Tibial nerve (tissue), 4 donors: Measurements from ENCODE around the gene SNX32. TPM values are rescaled to one million over a fixed set of nuclear protein-coding genes. Genes with fewer than 3 reads are reported as not detected.

Source experiments
- DNase-seq, 2 donors: peaks; one replicate each; pipeline ENCODE4 v3.0.0-alpha.2; 2019; ENCODE audit warnings: low spot score in 2 of 2
- H3K27ac ChIP-seq, 4 donors: fragments of 200-600 bp; sonication (generic) in 3 of 4; one replicate each; pipeline ENCODE4 v1.5.1; 2017 to 2019; ENCODE audit warnings: mild to moderate bottlenecking in 1 of 4
- H3K27me3 ChIP-seq, 2 donors: fragments of 200-600 bp; sonication (generic) in 1 of 2; one replicate each; pipeline versions ENCODE4 v1.5.1 to v1.6.0; 2017 to 2019
- H3K36me3 ChIP-seq, 3 donors: fragments of 200-600 bp; sonication (generic); one replicate each; pipeline ENCODE4 v1.5.1; 2018 to 2019
- H3K4me1 ChIP-seq, 4 donors: fragments of 200-600 bp; sonication (generic) in 3 of 4; one replicate each; pipeline ENCODE4 v1.5.1; 2017 to 2019
- H3K4me3 ChIP-seq, 4 donors: fragments of 200-600 bp; sonication (generic) in 3 of 4; one replicate each; pipeline ENCODE4 v1.5.1; 2017 to 2019; ENCODE audit warnings: mild to moderate bottlenecking in 1 of 4, moderate library complexity in 1 of 4
- H3K9me3 ChIP-seq, 4 donors: fragments of 200-600 bp; sonication (generic) in 3 of 4; one replicate each; pipeline ENCODE4 v1.5.1; 2017 to 2019
- EP300 ChIP-seq, 2 donors: sonication (generic); formaldehyde crosslinking; IDR thresholded peaks; one replicate each; pipeline ENCODE4 v1.6.1; 2017; ENCODE audit warnings: antibody characterized with exemption in 2 of 2, mild to moderate bottlenecking in 1 of 2
- POLR2A ChIP-seq, 2 donors: fragments of 450-650 bp; IDR thresholded peaks; one replicate each; pipeline ENCODE4 v1.6.1; 2017; ENCODE audit warnings: antibody characterized with exemption in 2 of 2, mild to moderate bottlenecking in 2 of 2, moderate library complexity in 2 of 2
- WGBS, 2 donors: methylation state at CpG; one replicate each; pipeline ENCODE4 v1.1.5; 2018; 5-methylcytosine and 5-hydroxymethylcytosine counted together
- total RNA-seq, 4 donors: library from RNA; depleted of rRNA; stranded (reverse); fragments of >200 nt; gene quantifications; one replicate each; pipeline ENCODE4 v1.1.0, GENCODE V29; 2016
- TF ChIP-seq, protein P1 (sequence below), 5 experiments: fragments of 200-600 bp in 3 of 5; fragments of 450-650 bp in 2 of 5; sonication (generic) in 3 of 5; IDR thresholded peaks; one replicate each; pipeline ENCODE4 v1.5.1; 2016 to 2019; ENCODE audit warnings: antibody characterized with exemption in 5 of 5, mild to moderate bottlenecking in 3 of 5, moderate library complexity in 2 of 5

The SNX32 gene
- total RNA-seq, 4 donors from 2014 or later = 0.78 to 2.5 (median 1.5) TPM; not detected in 1

DNA sequence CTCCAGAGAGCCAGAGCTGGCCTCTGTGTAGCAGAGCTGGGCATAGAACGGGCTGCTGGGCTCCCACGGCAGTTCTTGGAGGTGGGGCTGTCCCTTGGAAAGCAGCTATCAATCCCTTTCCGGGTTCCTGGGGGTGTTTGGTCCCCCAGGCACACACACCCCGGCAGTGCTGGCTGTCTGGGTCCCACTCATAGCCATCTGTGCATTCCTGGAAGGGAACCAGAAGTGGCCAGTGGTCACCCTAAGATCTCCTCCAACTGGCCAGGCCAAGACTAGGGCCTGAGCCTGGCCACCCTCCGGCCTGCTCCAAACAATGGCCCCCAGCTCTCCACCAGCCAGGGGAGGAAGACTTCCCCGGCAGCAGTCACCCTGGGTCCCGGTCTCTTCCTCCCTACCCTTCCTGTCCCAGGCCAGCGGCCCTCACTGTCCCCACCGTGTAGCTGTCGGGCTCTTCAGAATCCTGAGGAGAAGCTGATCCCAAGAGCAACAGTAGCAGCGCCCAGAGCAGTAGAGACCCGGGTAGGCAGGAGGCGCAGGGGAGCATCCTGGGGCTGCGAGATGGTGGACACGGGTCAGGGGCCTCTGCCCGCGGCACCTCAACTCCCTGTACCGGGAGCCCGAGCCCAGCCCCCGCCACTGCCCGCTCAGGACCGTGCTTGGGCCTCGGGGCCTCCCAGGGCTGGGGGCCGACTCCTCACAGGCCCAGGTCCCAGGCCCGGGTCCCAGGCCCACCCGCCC, 38.2 kb downstream of the SNX32 start:
- Histone ChIP-seq H3K9me3 (no peaks in the 10 kb centered on the region), H3K4me1 (peaks cover 0 to 46% (median 12%) of the 10 kb centered on the region in 4 donors), H3K27ac (peak overlapping the region; percentile 84 to 95 (median 92)), H3K36me3 (peaks cover 0 to 39% (median 0%) of the 10 kb centered on the region in 3 donors), H3K27me3 (no peaks in the 10 kb centered on the region), H3K4me3 (peak overlapping the region; percentile 44 to 69 (median 56))
- no peak for DNase-seq
- TF ChIP-seq EP300 (IDR thresholded peaks at IDR 0.05) (no peak), POLR2A (IDR thresholded peaks at IDR 0.05) (no peak)
- TF ChIP-seq, protein P1, sequence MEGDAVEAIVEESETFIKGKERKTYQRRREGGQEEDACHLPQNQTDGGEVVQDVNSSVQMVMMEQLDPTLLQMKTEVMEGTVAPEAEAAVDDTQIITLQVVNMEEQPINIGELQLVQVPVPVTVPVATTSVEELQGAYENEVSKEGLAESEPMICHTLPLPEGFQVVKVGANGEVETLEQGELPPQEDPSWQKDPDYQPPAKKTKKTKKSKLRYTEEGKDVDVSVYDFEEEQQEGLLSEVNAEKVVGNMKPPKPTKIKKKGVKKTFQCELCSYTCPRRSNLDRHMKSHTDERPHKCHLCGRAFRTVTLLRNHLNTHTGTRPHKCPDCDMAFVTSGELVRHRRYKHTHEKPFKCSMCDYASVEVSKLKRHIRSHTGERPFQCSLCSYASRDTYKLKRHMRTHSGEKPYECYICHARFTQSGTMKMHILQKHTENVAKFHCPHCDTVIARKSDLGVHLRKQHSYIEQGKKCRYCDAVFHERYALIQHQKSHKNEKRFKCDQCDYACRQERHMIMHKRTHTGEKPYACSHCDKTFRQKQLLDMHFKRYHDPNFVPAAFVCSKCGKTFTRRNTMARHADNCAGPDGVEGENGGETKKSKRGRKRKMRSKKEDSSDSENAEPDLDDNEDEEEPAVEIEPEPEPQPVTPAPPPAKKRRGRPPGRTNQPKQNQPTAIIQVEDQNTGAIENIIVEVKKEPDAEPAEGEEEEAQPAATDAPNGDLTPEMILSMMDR (IDR thresholded peaks at IDR 0.05) = no peak
- 15 to 16% methylated on average over 8 to 13 of the region's 26 CpGs for WGBS, 2 donors

DNA sequence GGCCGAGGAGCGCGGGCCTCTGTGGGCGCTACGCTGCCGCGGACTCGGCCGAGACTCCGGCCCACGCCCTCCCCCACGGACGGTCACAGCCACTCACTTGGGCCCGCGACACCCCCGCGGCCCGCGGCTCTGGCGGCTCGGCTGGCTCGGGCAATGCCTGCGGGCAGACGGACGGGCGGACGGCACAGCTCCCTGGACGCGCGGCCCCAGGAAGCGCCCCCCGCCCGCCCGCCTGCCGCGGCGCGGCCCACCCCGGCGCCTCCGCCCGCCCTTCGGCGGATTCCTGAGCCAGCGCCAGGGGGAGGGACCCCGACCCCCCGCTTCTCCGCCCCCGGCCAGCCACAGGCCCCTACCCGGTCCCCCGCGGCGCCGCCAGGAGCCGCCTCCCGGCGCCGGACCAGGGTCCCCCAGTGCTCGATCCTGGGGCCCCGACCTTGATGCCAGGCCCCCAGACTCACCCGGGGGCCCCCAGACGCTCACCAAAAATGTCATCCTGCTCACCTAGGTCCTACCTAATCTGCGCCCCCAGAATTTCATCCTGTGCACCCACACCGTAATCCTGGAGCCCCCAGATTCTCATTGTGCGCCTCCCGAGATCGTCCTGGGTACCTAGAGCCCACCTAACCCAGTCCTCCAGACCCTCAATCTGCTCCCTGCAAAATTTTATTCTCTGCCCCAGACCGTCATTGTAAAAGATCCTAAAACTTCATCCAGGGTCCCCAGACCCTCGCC, 39.0 kb downstream of the SNX32 start, which contains the start of gene EFEMP2:
Gene EFEMP2, minus strand, starts transcription at position 215 of the 732 bp plus-strand sequence. CDS start 446 bp downstream, outside the sequence.
- Histone ChIP-seq H3K27ac (peak within 1 kb of the TSS; percentile 84 to 95 (median 92)), H3K4me3 (peak within 1 kb of the TSS; percentile 44 to 69 (median 56)), H3K4me1 (peaks cover 0 to 42% (median 12%) of the 10 kb centered on the region in 4 donors), H3K9me3 (no peaks in the 10 kb centered on the region), H3K36me3 (peaks cover 0 to 32% (median 0%) of the 10 kb centered on the region in 3 donors), H3K27me3 (no peaks in the 10 kb centered on the region)
- WGBS, 2 donors = 0 to 2% methylated on average over 15 to 22 of the region's 69 CpGs
- no peak for TF ChIP-seq POLR2A (IDR thresholded peaks at IDR 0.05)
- TF ChIP-seq, protein P1 (IDR thresholded peaks at IDR 0.05) = no peak
- TF ChIP-seq EP300 (IDR thresholded peaks at IDR 0.05) = no peak
- DNase-seq = no peak

DNA sequence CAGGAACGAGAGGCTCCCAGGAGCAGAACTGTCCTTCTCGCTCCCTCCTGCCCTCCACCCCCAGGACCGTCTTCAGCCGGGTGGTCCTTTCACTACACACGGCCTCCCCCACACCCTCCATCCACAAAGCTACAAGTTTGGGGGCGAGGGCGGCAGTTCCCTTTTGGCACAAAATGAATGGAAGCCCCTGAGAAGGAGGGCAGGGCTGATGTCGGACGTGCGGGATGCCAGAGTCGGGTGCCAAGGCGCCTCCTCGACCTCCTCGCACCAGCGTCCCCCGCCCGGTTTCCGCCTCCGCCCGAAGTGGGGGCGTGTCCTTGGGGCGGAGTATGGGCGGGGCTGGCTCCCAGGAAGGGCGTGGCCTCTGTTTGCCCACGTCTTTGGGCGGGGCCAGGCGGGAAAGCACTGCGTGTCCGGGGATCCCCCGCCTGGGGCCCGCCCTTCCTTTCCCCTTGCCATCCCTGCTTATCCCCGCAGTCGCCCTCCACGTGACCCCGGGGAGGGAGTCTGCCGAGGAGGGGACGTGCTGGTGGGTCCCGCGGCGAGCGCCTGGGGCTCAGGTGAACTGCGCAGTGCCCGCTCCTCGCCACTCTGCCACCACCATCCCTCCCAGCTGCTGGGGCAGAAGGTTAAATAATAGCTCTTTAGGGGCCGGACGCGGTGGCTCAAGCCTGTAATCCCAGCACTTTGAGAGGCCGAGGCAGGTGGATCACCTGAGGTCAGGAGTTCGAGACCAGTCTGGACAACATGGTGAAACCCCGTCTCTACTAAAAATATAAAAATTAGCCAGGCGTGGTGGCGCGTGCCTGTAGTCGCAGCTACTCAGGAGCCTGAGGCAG, 39.8 kb downstream of the SNX32 start:
- 8 to 17% methylated on average over 24 to 52 of the region's 54 CpGs for WGBS, 2 donors
- H3K27ac ChIP-seq = peak overlapping the region; percentile 84 to 95 (median 92)

DNA sequence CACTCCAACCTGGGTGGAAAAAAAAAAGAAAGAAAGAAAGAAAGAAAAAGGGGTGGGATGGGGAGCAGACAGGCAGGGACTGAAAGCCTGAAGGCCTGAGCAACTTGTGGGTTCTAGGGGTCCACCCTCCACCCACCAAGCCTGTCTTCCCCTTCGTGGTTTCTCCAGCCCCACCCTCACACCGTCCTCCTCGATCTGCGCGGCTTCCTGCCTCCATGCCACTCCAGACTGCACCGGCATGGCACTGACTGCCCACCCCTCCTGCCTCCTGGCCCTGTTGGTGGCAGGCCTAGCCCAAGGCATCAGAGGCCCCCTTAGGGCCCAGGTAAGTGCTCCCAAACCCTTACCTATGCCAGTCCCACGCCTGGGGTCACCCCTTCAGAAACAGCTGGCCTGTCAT, 45.9 kb downstream of the SNX32 start, which contains the start of gene CTSW:
Gene CTSW, plus strand, starts transcription at position 221 of the 400 bp plus-strand sequence. Its CDS starts 18 bp downstream, at position 239.
- Histone ChIP-seq H3K36me3 (peaks cover 0 to 30% (median 0%) of the 10 kb centered on the region in 3 donors), H3K27me3 (no peaks in the 10 kb centered on the region), H3K4me3 (no peak within 1 kb of the TSS), H3K4me1 (peaks cover 0 to 6% (median under 1%) of the 10 kb centered on the region in 4 donors), H3K9me3 (no peaks in the 10 kb centered on the region), H3K27ac (no peak within 1 kb of the TSS)
- no peak for TF ChIP-seq EP300 (IDR thresholded peaks at IDR 0.05)
- TF ChIP-seq POLR2A (IDR thresholded peaks at IDR 0.05) = no peak
- TF ChIP-seq, protein P1 (IDR thresholded peaks at IDR 0.05) = no peak
- WGBS, 2 donors = 48 to 56% methylated on average over 7 of the region's 7 CpGs
- no peak for DNase-seq

More for the DNA sequence above, 39.8 kb downstream of the SNX32 start:
- Histone ChIP-seq H3K4me3 (peak overlapping the region; percentile 44 to 69 (median 56)), H3K27me3 (no peaks in the 10 kb centered on the region), H3K4me1 (peaks cover 0 to 37% (median 12%) of the 10 kb centered on the region in 4 donors), H3K9me3 (no peaks in the 10 kb centered on the region), H3K36me3 (peaks cover 0 to 24% (median 0%) of the 10 kb centered on the region in 3 donors)
- peak; percentile 53 to 81 for TF ChIP-seq POLR2A (IDR thresholded peaks at IDR 0.05)
- TF ChIP-seq, protein P1 (IDR thresholded peaks at IDR 0.05) = peak in 2 of 5 experiments; percentile 13 to 27
- TF ChIP-seq EP300 (IDR thresholded peaks at IDR 0.05) = peak; percentile 76 to 91
- peak; percentile 93 to 97 for DNase-seq
